HEK293T (cell line): ENCODE results near the gene BAIAP2L2.

Experiments
- BHLHE40 ChIP-seq: fragments of 450-650 bp; IDR thresholded peaks from 2 replicates; pipeline ENCODE4 v1.6.1; 2016; ENCODE audit warnings: mild to moderate bottlenecking, moderate library complexity, borderline replicate concordance
- CTBP1 ChIP-seq: fragments of 450-650 bp; IDR thresholded peaks from 2 replicates; pipeline ENCODE4 v1.6.1; 2016; ENCODE audit warnings: borderline replicate concordance
- ELF4 ChIP-seq: fragments of 450-650 bp; IDR thresholded peaks from 2 replicates; pipeline ENCODE4 v1.6.1; 2017; ENCODE audit warnings: antibody characterized with exemption
- FOXK2 ChIP-seq: fragments of 450-650 bp; IDR thresholded peaks from 2 replicates; pipeline ENCODE4 v1.6.1; 2016; ENCODE audit warnings: mild to moderate bottlenecking
- FOXM1 ChIP-seq: fragments of 450-650 bp; IDR thresholded peaks from 2 replicates; pipeline ENCODE4 v1.6.1; 2017; ENCODE audit warnings: mild to moderate bottlenecking, borderline replicate concordance
- SP1 ChIP-seq: fragments of 450-650 bp; IDR thresholded peaks from 2 replicates; pipeline ENCODE4 v1.6.1; 2017
- SUZ12 ChIP-seq: fragments of 450-650 bp; IDR thresholded peaks from 2 replicates; pipeline ENCODE4 v1.6.1; 2016; ENCODE audit warnings: mild to moderate bottlenecking
- ZNF384 ChIP-seq: fragments of 450-650 bp; IDR thresholded peaks from 2 replicates; pipeline ENCODE4 v1.6.1; 2016

GRCh38 chr22:38075961-38076360 lies 34.5 kb downstream of the BAIAP2L2 start:
- TF ChIP-seq BHLHE40: no peak
- TF ChIP-seq SP1: no peak
- no peak for TF ChIP-seq FOXK2
- no peak for TF ChIP-seq ELF4
- TF ChIP-seq FOXM1: no peak
- TF ChIP-seq CTBP1: no peak
- no peak for TF ChIP-seq SUZ12
- TF ChIP-seq ZNF384: no peak
